HepG2 (cell line): Measurements from ENCODE around the gene FAM83D. TPM values are rescaled to one million over a fixed set of nuclear protein-coding genes. Genes with fewer than 3 reads are reported as not detected.

Experiments
- ARID5B ChIP-seq: IDR thresholded peaks from 2 replicates; pipeline ENCODE4 v1.4.0; 2020; ENCODE audit warnings: mild to moderate bottlenecking, missing genetic modification reagents
- ATF4 ChIP-seq, 2 experiments: fragments of 450-650 bp in 1 of 2; sonication (generic) in 1 of 2; formaldehyde crosslinking; IDR thresholded peaks; 2 replicates each; pipeline versions ENCODE4 v1.5.0 to v1.8.0; 2020 to 2022; ENCODE audit warnings: mild to moderate bottlenecking in 1 of 2, missing genetic modification reagents in 1 of 2
- DZIP1 ChIP-seq: sonication (generic); formaldehyde crosslinking; IDR thresholded peaks from 2 replicates; pipeline ENCODE4 v1.5.0; 2020; ENCODE audit warnings: mild to moderate bottlenecking, missing genetic modification reagents
- ERF ChIP-seq: IDR thresholded peaks from 2 replicates; pipeline ENCODE4 v1.6.1; 2018; ENCODE audit warnings: missing biosample characterization, missing genetic modification reagents
- ESRRA ChIP-seq: sonication (generic); formaldehyde crosslinking; IDR thresholded peaks from 2 replicates; pipeline ENCODE4 v1.5.1; 2020; ENCODE audit warnings: mild to moderate bottlenecking, low read depth, missing genetic modification reagents
- KLF12 ChIP-seq: sonication (generic); formaldehyde crosslinking; IDR thresholded peaks from 2 replicates; pipeline ENCODE4 v1.4.0; 2020; ENCODE audit warnings: missing genetic modification reagents, borderline replicate concordance
- SMC3 ChIP-seq: IDR thresholded peaks from 2 replicates; pipeline ENCODE4 v1.6.1; 2011; ENCODE audit warnings: low read length, improper control_type of control experiment
- TEAD3 ChIP-seq: optimal IDR thresholded peaks from 2 replicates; pipeline ENCODE3; 2016; ENCODE audit warnings: borderline replicate concordance
- ZNF530 ChIP-seq: sonication (generic); formaldehyde crosslinking; IDR thresholded peaks from 2 replicates; pipeline ENCODE4 v1.5.0; 2020; ENCODE audit warnings: low read depth, mild to moderate bottlenecking, missing genetic modification reagents
- polyA plus RNA-seq, 8 experiments: library from polyadenylated mRNA; depleted of rRNA in 3 of 8; stranded (reverse) in 7 of 8; unstranded in 1 of 8; fragments of >200 nt; fragmentation: Illumina TruSeq in 4 of 8; extraction: Trizol in 4 of 8; gene quantifications; 2 replicates each; pipeline versions ENCODE4 v1.2.1 to v1.2.3, GENCODE V29; 2011 to 2016; ENCODE audit warnings: low read depth in 4 of 8, missing spikeins in 1 of 8, mixed read lengths in 1 of 8; ENCODE audit not compliant: insufficient read depth in 1 of 8
- total RNA-seq, 5 experiments: library from RNA; depleted of rRNA; stranded (reverse); fragments of >200 nt; fragmentation: Illumina TruSeq; extraction: Trizol; gene quantifications; 2 replicates each; pipeline ENCODE4 v1.2.3, GENCODE V29; 2016; ENCODE audit warnings: low read depth in 1 of 5

FAM83D gene
- total and polyA plus RNA-seq, 2 of the 13 experiments (the other 11 are each of a cell fraction or from before 2014, with no cell fraction given) = 51.4 to 64.0 TPM

GRCh38 chr20:38935285-38935684 lies 9.1 kb downstream of the FAM83D start (continued):
- TF ChIP-seq TEAD3 (CRISPR knock-in tag) = peak; percentile 40
- no peak for TF ChIP-seq KLF12 (CRISPR knock-in tag)
- no peak for TF ChIP-seq ARID5B
- 0 out of 2 replicates have a peak, but pooled peaks have one; percentile 25 for TF ChIP-seq ESRRA (CRISPR knock-in tag)
- TF ChIP-seq ATF4 (CRISPR knock-in tag; IDR thresholded peaks at IDR 0.05) = 0 out of 4 replicates have a peak, but pooled peaks of 1 of the 2 experiments have one; percentile 10
- TF ChIP-seq SMC3 = peak; percentile 56; the same call in 1 of the 2 replicates
- 0 out of 2 replicates have a peak, but pooled peaks have one; percentile 1 for TF ChIP-seq ERF (CRISPR knock-in tag)
- TF ChIP-seq DZIP1 (CRISPR knock-in tag) = no peak
- no peak for TF ChIP-seq ZNF530
